Common myeloid progenitor, CD34-positive (primary cell): Measurements from ENCODE around the gene PSME1.

Experiments
- CTCF ChIA-PET: fragments of 350-600 bp; sonication (Branson Sonifier 250); formaldehyde crosslinking; loops from one replicate; lab custom pipeline; 2021; ENCODE audit warnings: antibody characterized with exemption; lab: Charles Lee
- POLR2A ChIA-PET: fragments of 350-600 bp; sonication (Branson Sonifier 250); formaldehyde crosslinking; loops from one replicate; lab custom pipeline; 2021; ENCODE audit warnings: antibody characterized with exemption; lab: Charles Lee
- DNase-seq, 3 donors: peaks; one replicate each; pipeline versions ENCODE4 v3.0.0 to v3.0.0-alpha.2; 2013
- H3K27ac ChIP-seq, 2 experiments: 1 replicate in 1 of 2; 2 replicates in 1 of 2; pipeline ENCODE4 v1.7.0; 2013; ENCODE audit warnings: inconsistent platforms in 2 of 2, low read length in 2 of 2, mild to moderate bottlenecking in 2 of 2, low read depth in 1 of 2, moderate library complexity in 1 of 2; ENCODE audit not compliant: severe bottlenecking in 2 of 2, insufficient read depth in 1 of 2, poor library complexity in 1 of 2
- H3K27me3 ChIP-seq, 5 experiments: replicated peaks in 2 of 5; 1 replicate in 3 of 5; 2 replicates in 2 of 5; pipeline versions ENCODE4 v1.6.1 to v1.7.0; 2013; ENCODE audit warnings: low read length in 4 of 5, mild to moderate bottlenecking in 2 of 5, moderate library complexity in 2 of 5, inconsistent platforms in 1 of 5; ENCODE audit not compliant: insufficient read depth in 5 of 5, control insufficient read depth in 4 of 5
- H3K36me3 ChIP-seq, 4 experiments: 1 replicate in 2 of 4; 2 replicates in 2 of 4; pipeline versions ENCODE4 v1.6.1 to v1.7.0; 2013; ENCODE audit warnings: low read length in 3 of 4, control low read depth in 1 of 4, mild to moderate bottlenecking in 1 of 4; ENCODE audit not compliant: control insufficient read depth in 4 of 4, insufficient read depth in 4 of 4
- H3K4me1 ChIP-seq, 4 experiments: 1 replicate in 3 of 4; 2 replicates in 1 of 4; pipeline versions ENCODE4 v1.6.1 to v1.7.1; 2013; ENCODE audit warnings: low read length in 3 of 4, mild to moderate bottlenecking in 3 of 4, control low read depth in 1 of 4, inconsistent platforms in 1 of 4, moderate library complexity in 1 of 4; ENCODE audit not compliant: control insufficient read depth in 4 of 4, insufficient read depth in 4 of 4; ENCODE audit errors: control extremely low read depth in 1 of 4
- H3K4me3 ChIP-seq, 7 experiments: 1 replicate in 4 of 7; 2 replicates in 3 of 7; pipeline versions ENCODE4 v1.5.1 to v1.7.0; 2013; ENCODE audit warnings: mild to moderate bottlenecking in 7 of 7, low read length in 6 of 7, moderate library complexity in 6 of 7, inconsistent platforms in 2 of 7, low read depth in 2 of 7, control low read depth in 1 of 7; ENCODE audit not compliant: insufficient read depth in 4 of 7, control insufficient read depth in 1 of 7; ENCODE audit errors: extremely low read depth in 1 of 7
- H3K9me3 ChIP-seq, 5 experiments: 1 replicate in 4 of 5; 2 replicates in 1 of 5; pipeline versions ENCODE4 v1.6.1 to v1.7.1; 2013; ENCODE audit warnings: low read length in 4 of 5, mild to moderate bottlenecking in 2 of 5, inconsistent platforms in 1 of 5, low read depth in 1 of 5, moderate library complexity in 1 of 5; ENCODE audit not compliant: control insufficient read depth in 4 of 5, insufficient read depth in 2 of 5; ENCODE audit errors: control extremely low read depth in 1 of 5
- WGBS: methylation state at CpG from one replicate; pipeline ENCODE4 v1.1.5; 2013; ENCODE audit not compliant: insufficient coverage; 5-methylcytosine and 5-hydroxymethylcytosine counted together

PSME1 gene

DNA sequence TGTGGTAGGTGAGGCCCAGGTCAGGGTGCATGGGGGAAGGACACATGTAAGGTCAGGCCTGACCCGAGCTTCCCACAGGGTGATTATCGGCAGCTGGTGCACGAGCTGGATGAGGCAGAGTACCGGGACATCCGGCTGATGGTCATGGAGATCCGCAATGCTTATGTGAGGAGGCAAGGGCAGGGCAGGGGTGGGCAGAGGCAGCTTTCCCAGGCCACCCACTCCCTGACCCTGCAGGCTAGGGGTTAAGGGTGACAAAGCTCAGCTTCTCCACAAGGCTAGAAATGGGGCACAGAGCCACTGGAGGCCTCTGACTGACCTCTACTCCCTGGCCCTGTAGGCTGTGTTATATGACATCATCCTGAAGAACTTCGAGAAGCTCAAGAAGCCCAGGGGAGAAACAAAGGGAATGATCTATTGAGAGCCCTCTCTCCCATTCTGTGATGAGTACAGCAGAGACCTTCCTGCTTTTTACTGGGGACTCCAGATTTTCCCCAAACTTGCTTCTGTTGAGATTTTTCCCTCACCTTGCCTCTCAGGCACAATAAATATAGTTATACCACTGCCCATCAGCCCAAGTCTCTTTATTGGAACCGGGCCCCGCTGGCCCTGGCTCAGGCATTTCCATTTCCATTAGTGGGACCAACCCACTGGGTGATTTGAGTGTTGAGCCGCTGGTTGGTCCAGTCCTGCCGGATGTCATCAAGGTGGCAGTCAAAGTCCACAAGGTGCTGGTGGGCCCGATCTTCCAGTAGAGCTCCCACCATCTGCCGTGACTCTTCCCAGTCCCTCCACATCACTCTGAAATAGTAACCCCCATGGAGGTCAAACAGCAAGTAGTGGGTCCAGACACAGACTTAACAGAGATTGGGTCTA lies 2.6 kb downstream of the PSME1 start:
- H3K4me1 ChIP-seq, result peaks cover 2 to 46% (median 38%) of the 10 kb centered on the region in 4 experiments

DNA sequence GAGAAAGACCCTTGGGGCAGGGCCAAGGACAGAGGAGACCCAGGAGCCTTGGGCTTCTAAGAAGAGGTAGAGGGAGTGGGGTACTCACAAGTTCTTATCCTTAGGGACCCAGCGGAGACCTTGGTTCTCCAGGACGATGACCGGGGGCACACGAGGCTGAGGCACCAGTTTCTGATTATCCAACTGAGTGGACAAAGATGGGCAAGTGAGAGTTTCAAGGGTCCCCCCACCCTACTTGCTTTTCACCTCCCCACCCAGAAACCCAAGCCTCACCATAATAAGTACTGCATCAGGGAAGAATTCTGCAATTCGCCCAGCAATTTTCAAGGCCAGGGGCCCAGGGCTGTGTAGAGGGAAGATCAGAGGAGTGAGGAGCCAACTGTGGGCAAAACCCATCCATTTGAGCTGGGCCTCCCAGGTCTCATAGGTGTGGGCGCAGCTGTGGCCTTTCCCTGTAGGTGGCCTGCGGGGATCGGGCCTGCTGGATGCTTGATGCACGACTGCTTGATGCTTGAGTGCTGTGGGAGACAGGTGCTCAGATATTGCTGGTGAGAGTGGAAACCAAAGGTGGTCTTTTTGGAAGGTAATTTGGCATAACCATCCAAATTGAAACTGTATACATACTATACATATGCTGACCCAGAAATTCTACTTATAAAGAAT lies 3.4 kb downstream of the PSME1 start:
- H3K27me3 ChIP-seq, result no peaks in the 10 kb centered on the region
- peak in 1 of 3 donors; percentile 36 for DNase-seq
- ChIA-PET CTCF (interaction anchor here (0.8 to 6.4 kb wide), 6 partner anchors 9 to 98 kb away, joined by 3 to 61 read pairs (median 4); partner anchors contain the start of genes DCAF11, IRF9 and NRL), POLR2A (interaction anchor here (2.0 kb wide), 1 partner anchor 7 kb away, joined by 6 read pairs; the partner anchor contains the start of genes PSME2 and RNF31)
- peaks cover 7 to 42% (median 27%) of the 10 kb centered on the region in 4 experiments for H3K36me3 ChIP-seq
- H3K9me3 ChIP-seq, result no peaks in the 10 kb centered on the region
- H3K27ac ChIP-seq, result no peak overlapping the region
- no peak overlapping the region for H3K4me3 ChIP-seq
- WGBS, result 100% methylated on average over 4 of the region's 9 CpGs
- peaks cover 2 to 46% (median 38%) of the 10 kb centered on the region in 4 experiments for H3K4me1 ChIP-seq

More for the DNA sequence above, 2.6 kb downstream of the PSME1 start:
- no peak for DNase-seq
- no peaks in the 10 kb centered on the region for H3K9me3 ChIP-seq
- ChIA-PET CTCF (interaction anchor here (0.8 to 6.4 kb wide), 8 partner anchors 9 to 99 kb away, joined by 3 to 61 read pairs (median 6); partner anchors contain the start of genes DCAF11, IRF9, NRL and RNF31), POLR2A (interaction anchor here (2.0 kb wide), 1 partner anchor 8 kb away, joined by 6 read pairs; the partner anchor contains the start of genes PSME2 and RNF31)
- H3K27ac ChIP-seq, result no peak overlapping the region
- WGBS, result over 99% methylated on average over 13 of the region's 13 CpGs
- H3K27me3 ChIP-seq, result no peaks in the 10 kb centered on the region
- H3K36me3 ChIP-seq, result peaks cover 6 to 35% (median 22%) of the 10 kb centered on the region in 4 experiments
- no peak overlapping the region for H3K4me3 ChIP-seq

DNA sequence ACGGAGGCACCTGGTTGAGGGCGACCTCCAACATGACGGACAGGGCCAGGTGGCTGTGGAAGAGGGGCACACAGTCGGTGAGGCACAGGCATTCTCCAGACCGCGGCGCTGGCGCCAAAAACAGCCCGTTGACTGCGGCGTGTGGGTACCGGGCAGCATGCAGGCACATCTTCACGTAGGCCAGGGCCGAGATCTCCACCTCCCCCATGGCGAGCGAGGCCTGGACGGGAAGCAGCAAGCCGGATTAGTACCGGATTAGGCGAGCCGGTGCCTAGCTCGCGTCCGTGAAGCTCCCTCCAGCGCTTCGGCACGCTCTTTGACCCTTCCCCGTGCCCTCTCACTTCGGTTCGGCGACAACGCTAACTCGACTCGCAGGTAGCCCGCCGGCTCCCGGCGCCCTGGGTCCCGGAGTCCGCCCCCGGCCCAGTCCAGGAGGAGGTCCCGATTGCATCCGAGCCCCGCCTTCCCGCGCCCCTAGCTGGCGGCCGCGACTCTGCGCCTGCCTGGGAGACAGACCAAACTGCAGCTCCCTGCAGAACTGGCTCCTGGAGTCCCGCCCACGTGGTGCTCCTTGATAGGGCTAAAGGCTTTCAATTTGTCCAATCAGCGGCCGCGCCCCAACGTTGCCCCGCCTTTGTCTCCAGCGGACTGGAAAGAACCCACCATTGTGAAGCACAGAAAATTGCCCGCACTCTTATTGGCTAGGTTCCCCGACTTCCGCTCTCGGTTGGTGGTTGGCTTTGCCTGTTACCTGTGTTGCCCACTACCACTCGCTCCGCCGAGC lies 5.3 kb downstream of the PSME1 start, which contains the start of gene EMC9:
TSS of gene EMC9 (minus strand) at position 495 of the 784 bp plus-strand sequence. CDS start at position 208, 287 bp downstream.
- DNase-seq, result peak; percentile 99 to 100 (median 100)
- peaks cover 6 to 56% (median 46%) of the 10 kb centered on the region in 4 experiments for H3K4me1 ChIP-seq
- CTCF ChIA-PET, result interaction anchor here (0.6 to 6.4 kb wide), 9 partner anchors 9 to 85 kb away, joined by 3 to 61 read pairs (median 3); partner anchors contain the start of genes IPO4 and IRF9
- H3K4me3 ChIP-seq, result peak within 1 kb of the TSS; percentile 80 to 98 (median 87)
- POLR2A ChIA-PET, result interaction anchor here (0.7 to 1.7 kb wide), 4 partner anchors 9 to 27 kb away, joined by 3 to 15 read pairs (median 4); partner anchors contain the start of genes DCAF11 and IRF9
- H3K9me3 ChIP-seq, result no peaks in the 10 kb centered on the region
- no peaks in the 10 kb centered on the region for H3K27me3 ChIP-seq
- WGBS, result 0% methylated on average over 56 of the region's 65 CpGs
- H3K36me3 ChIP-seq, result peaks cover 7 to 47% (median 27%) of the 10 kb centered on the region in 4 experiments
- H3K27ac ChIP-seq, result peak within 1 kb of the TSS; percentile 53 to 85

DNA sequence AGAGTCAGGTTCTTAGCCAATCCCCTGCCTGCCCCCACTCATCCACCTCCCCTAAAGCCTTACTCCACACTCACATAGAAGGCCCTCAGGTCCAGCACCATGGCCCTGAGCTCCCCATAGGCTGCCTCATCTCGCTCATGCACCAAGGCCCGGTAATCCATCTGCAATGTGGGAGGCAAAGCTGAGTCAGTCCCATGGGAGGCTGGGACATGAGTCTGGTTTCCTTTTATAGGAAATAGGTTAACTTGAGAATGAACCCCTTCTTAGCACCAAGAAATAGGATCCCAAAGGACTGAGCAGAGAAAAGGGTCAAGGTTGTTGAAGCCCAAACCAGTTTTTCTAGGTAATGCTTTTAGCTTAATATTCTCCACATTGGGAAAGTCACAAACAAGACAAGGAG lies 7.5 kb downstream of the PSME1 start:
- ChIA-PET POLR2A (no interaction called here), CTCF (interaction anchor here (1.2 to 11.6 kb wide), 4 partner anchors 17 to 99 kb away, joined by 3 to 112 read pairs (median 3); partner anchors contain the start of genes IRF9 and TINF2)
- H3K4me1 ChIP-seq, result peaks cover 6 to 50% (median 43%) of the 10 kb centered on the region in 4 experiments
- peaks cover 4 to 32% (median 15%) of the 10 kb centered on the region in 4 experiments for H3K36me3 ChIP-seq
- DNase-seq, result no peak
- no peaks in the 10 kb centered on the region for H3K27me3 ChIP-seq
- WGBS, result no CpG with 5 or more reads among the region's 2 CpGs
- no peak overlapping the region for H3K4me3 ChIP-seq
- H3K9me3 ChIP-seq, result no peaks in the 10 kb centered on the region
- no peak overlapping the region for H3K27ac ChIP-seq

DNA sequence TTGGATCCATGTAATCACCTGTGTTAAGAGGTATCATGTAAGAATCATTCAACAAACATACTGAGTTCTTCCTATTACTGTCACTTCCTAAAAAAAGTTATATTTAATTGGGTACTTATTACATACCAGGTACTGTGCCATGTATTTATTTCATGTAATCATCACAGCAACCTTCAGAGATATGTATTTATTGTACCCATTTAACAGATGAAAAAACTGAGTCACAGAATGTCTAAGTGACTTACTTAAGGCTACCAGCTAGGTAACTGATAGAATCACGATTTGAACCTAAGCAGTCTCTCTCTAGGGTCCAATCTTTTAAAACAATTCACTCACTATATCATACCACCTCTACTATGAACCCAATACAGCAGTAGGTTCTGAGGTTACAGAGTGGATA lies 8.5 kb downstream of the PSME1 start:
- Histone ChIP-seq H3K4me1 (peaks cover 6 to 49% (median 42%) of the 10 kb centered on the region in 4 experiments), H3K9me3 (no peaks in the 10 kb centered on the region), H3K27me3 (no peaks in the 10 kb centered on the region), H3K4me3 (no peak overlapping the region), H3K27ac (no peak overlapping the region), H3K36me3 (peaks cover 6 to 28% (median 15%) of the 10 kb centered on the region in 4 experiments)
- DNase-seq, result no peak
- 100% methylated on average over 1 of the region's 1 CpG for WGBS
- CTCF ChIA-PET, result interaction anchor here (1.2 to 11.6 kb wide), 4 partner anchors 16 to 98 kb away, joined by 3 to 112 read pairs (median 3); partner anchors contain the start of genes IRF9 and TINF2
- POLR2A ChIA-PET, result no interaction called here

DNA sequence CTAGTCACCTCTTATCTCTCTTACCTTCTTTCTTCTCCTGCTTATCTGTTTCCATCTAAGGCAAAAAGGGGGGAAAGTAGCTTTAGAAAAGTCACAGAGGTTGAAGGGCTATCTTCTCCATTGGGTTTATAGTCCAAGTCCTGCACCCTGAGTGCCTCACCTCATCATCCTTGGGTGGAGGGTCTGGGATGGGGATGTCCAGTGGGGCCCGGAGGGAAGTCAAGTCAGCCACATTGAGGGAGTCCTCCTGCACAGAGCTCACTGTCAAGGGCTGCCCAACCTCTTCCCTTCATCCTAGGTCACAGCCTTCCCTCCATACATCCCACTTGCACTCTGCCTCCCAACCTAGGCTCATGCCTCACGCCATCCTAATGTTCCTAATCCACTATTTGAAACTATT lies 9.2 kb downstream of the PSME1 start:
- CTCF ChIA-PET, result interaction anchor here (0.9 to 11.6 kb wide), 6 partner anchors 8 to 163 kb away, joined by 3 to 112 read pairs (median 3); partner anchors contain the start of genes CIDEB, DCAF11, IRF9 and NRL
- H3K27ac ChIP-seq, result no peak overlapping the region
- H3K27me3 ChIP-seq, result no peaks in the 10 kb centered on the region
- POLR2A ChIA-PET, result no interaction called here
- WGBS, result no CpG with 5 or more reads among the region's 2 CpGs
- peaks cover 4 to 42% (median 37%) of the 10 kb centered on the region in 4 experiments for H3K4me1 ChIP-seq
- H3K4me3 ChIP-seq, result peak overlapping the region in 6 of 7 experiments; percentile 88 to 100 (median 97)
- H3K36me3 ChIP-seq, result peaks cover 13 to 33% (median 22%) of the 10 kb centered on the region in 4 experiments
- H3K9me3 ChIP-seq, result no peaks in the 10 kb centered on the region
- DNase-seq, result no peak
